K562 (cell line): ENCODE results near the gene TRPM2. TPM values are rescaled to one million over a fixed set of nuclear protein-coding genes. Genes with fewer than 3 reads are reported as not detected.

ENCODE experiments used
- ATAC-seq: fragments of 200-7000 bp; cut with Tn5 transposase; 3 replicates; pipeline ENCODE4 v1.9.1; 2020; ENCODE audit warnings: moderate library complexity
- BruUV-seq: library from RNA; stranded (reverse); fragments of 400-500 nt; replicated peaks from 2 replicates; lab custom pipeline; 2021; lab: Mats Ljungman, UMichigan
- CTCF ChIA-PET: fragments of 300-600 bp; formaldehyde crosslinking; extraction: SDS; loops from one replicate; lab custom pipeline; 2021; ENCODE audit warnings: low intra/inter-chr PET ratio; lab: Yijun Ruan, JAX
- POLR2A ChIA-PET: fragments of 300-600, 350-650 bp; sonication (Branson Sonifier 250); formaldehyde crosslinking; extraction: SDS; loops from one replicate; lab custom pipeline; 2021; ENCODE audit warnings: antibody characterized with exemption, inconsistent platforms; lab: Yijun Ruan, JAX
- DNase-seq, 4 experiments: peaks; one replicate each; pipeline versions ENCODE4 v3.0.0 to v3.0.0-alpha.2; 2011 to 2018; ENCODE audit warnings: low spot score in 3 of 4, mixed read lengths in 3 of 4; ENCODE audit errors: extremely low read depth in 1 of 4
- FAIRE-seq: peaks from 2 replicates; lab custom pipeline; 2011; peaks lifted over from hg19 to GRCh38; lab: Jason Lieb, UNC
- H2AFZ ChIP-seq: 2 replicates; pipeline ENCODE4 v1.6.0; 2011; ENCODE audit warnings: low read depth, low read length, control low read depth, inconsistent platforms
- H3K27ac ChIP-seq: fragments of 200-600 bp; 3 replicates; pipeline ENCODE4 v1.8.0; 2011; ENCODE audit warnings: low read depth, mild to moderate bottlenecking, control low read depth, inconsistent platforms, low read length, moderate library complexity, mixed read lengths; ENCODE audit errors: extremely low read depth
- H3K27me3 ChIP-seq, 2 experiments: fragments of 300-600 bp in 1 of 2; 2 replicates in 1 of 2; 3 replicates in 1 of 2; pipeline versions ENCODE4 v1.6.0 to v1.8.0; 2011; ENCODE audit warnings: inconsistent platforms in 2 of 2, low read length in 2 of 2, mild to moderate bottlenecking in 1 of 2, mixed read lengths in 1 of 2, moderate library complexity in 1 of 2; ENCODE audit not compliant: control insufficient read depth in 2 of 2, insufficient read depth in 2 of 2
- H3K36me3 ChIP-seq: fragments of 300-600 bp; 3 replicates; pipeline ENCODE4 v1.8.0; 2011; ENCODE audit warnings: mild to moderate bottlenecking, low read length, inconsistent platforms; ENCODE audit not compliant: control insufficient read depth, insufficient read depth
- H3K4me1 ChIP-seq, 2 experiments: fragments of 200-600 bp in 1 of 2; replicated peaks in 1 of 2; 2 replicates in 1 of 2; 3 replicates in 1 of 2; pipeline versions ENCODE4 v1.5.1 to v1.8.0; 2011; ENCODE audit warnings: inconsistent platforms in 2 of 2, low read length in 2 of 2, mild to moderate bottlenecking in 1 of 2, mixed read lengths in 1 of 2, moderate library complexity in 1 of 2; ENCODE audit not compliant: control insufficient read depth in 2 of 2, insufficient read depth in 2 of 2
- H3K4me2 ChIP-seq: 2 replicates; pipeline ENCODE4 v1.6.1; 2011; ENCODE audit warnings: low read length, control low read depth, inconsistent platforms, mixed read lengths; ENCODE audit not compliant: insufficient read depth
- H3K4me3 ChIP-seq: fragments of 200-600 bp; sonication (generic), shearing (Covaris generic); 2 replicates; pipeline ENCODE4 v1.5.1; 2016; ENCODE audit warnings: control low read depth, inconsistent platforms
- H3K79me2 ChIP-seq: fragments of 200-600 bp; 3 replicates; pipeline ENCODE4 v1.8.0; 2011; ENCODE audit warnings: low read length, inconsistent platforms; ENCODE audit not compliant: control insufficient read depth, insufficient read depth
- H3K9ac ChIP-seq, 2 experiments: 2 replicates each; pipeline versions ENCODE4 v1.6.0 to v1.6.1; 2011; ENCODE audit warnings: low read depth in 2 of 2, low read length in 2 of 2, control low read depth in 1 of 2, inconsistent platforms in 1 of 2, mild to moderate bottlenecking in 1 of 2, mixed read lengths in 1 of 2; ENCODE audit not compliant: insufficient read depth in 1 of 2
- H3K9me1 ChIP-seq: one replicate; pipeline ENCODE4 v1.6.0; 2011; ENCODE audit warnings: inconsistent platforms, mild to moderate bottlenecking, low read length, moderate library complexity; ENCODE audit not compliant: control insufficient read depth, insufficient read depth
- H3K9me3 ChIP-seq: replicated peaks from 2 replicates; pipeline ENCODE4 v1.5.1; 2011; ENCODE audit warnings: low read depth, low read length, inconsistent platforms; ENCODE audit not compliant: control insufficient read depth, insufficient read depth
- H4K20me1 ChIP-seq: replicated peaks from 2 replicates; pipeline ENCODE4 v1.6.1; 2011; ENCODE audit warnings: low read length, inconsistent platforms, mixed read lengths; ENCODE audit not compliant: control insufficient read depth, insufficient read depth
- CEBPB ChIP-seq: fragments of 450-650 bp; IDR thresholded peaks from 2 replicates; pipeline ENCODE4 v1.6.1; 2016; ENCODE audit warnings: missing genetic modification characterization, missing compliant biosample characterization
- ELF2 ChIP-seq: fragments of 250-450 bp; sonication (Bioruptor Pico); IDR thresholded peaks from 2 replicates; pipeline ENCODE4 v1.5.0; 2021; ENCODE audit warnings: mild to moderate bottlenecking
- ETS1 ChIP-seq: conservative IDR thresholded peaks from 2 replicates; pipeline ENCODE4 v1.6.1; 2011; ENCODE audit warnings: low read depth, mild to moderate bottlenecking, low read length; ENCODE audit not compliant: control insufficient read depth
- MIER1 ChIP-seq: fragments of 450-650 bp; IDR thresholded peaks from 2 replicates; pipeline ENCODE4 v1.6.1; 2016; ENCODE audit warnings: antibody characterized with exemption, mild to moderate bottlenecking, low read depth
- NEUROD1 ChIP-seq: fragments of 150-350 bp; IDR thresholded peaks from 2 replicates; pipeline ENCODE4 v1.6.1; 2014; ENCODE audit warnings: borderline replicate concordance, low read length, low read depth; ENCODE audit not compliant: partially characterized antibody
- SFPQ ChIP-seq: fragments of 200-400 bp; formaldehyde crosslinking; IDR thresholded peaks from 2 replicates; pipeline ENCODE4 v1.6.1; 2017; ENCODE audit warnings: mild to moderate bottlenecking, low read depth, low read length, moderate library complexity
- SRSF1 ChIP-seq: fragments of 200-400 bp; formaldehyde crosslinking; IDR thresholded peaks from 2 replicates; pipeline ENCODE4 v1.6.1; 2017; ENCODE audit warnings: mild to moderate bottlenecking, low read depth, low read length, moderate library complexity
- TGIF2 ChIP-seq: sonication (generic); formaldehyde crosslinking; IDR thresholded peaks from 2 replicates; pipeline ENCODE4 v1.8.1; 2022; ENCODE audit warnings: mild to moderate bottlenecking, missing genetic modification reagents, moderate library complexity
- USF1 ChIP-seq: sonication (generic); formaldehyde crosslinking; IDR thresholded peaks from 2 replicates; pipeline ENCODE4 v1.9.0; 2022; ENCODE audit warnings: mild to moderate bottlenecking, missing genetic modification reagents
- ZBTB17 ChIP-seq: fragments of 450-650 bp; formaldehyde crosslinking; IDR thresholded peaks from 2 replicates; pipeline ENCODE4 v1.4.0; 2020; ENCODE audit warnings: mild to moderate bottlenecking
- ZNF239 ChIP-seq: fragments of 250-450 bp; sonication (Bioruptor Pico); IDR thresholded peaks from 2 replicates; pipeline ENCODE4 v1.4.0; 2020; ENCODE audit warnings: mild to moderate bottlenecking
- ZNF740 ChIP-seq, 3 experiments: fragments of 200-800 bp in 1 of 3; sonication (Bioruptor generic) in 1 of 3; sonication (generic) in 1 of 3; formaldehyde crosslinking in 1 of 3; IDR thresholded peaks; 2 replicates each; pipeline versions ENCODE4 v1.6.1 to v1.8.0; 2016 to 2022; ENCODE audit warnings: mild to moderate bottlenecking in 2 of 3, missing compliant biosample characterization in 2 of 3, missing genetic modification characterization in 2 of 3, missing genetic modification reagents in 1 of 3
- WGBS: fragments of 100-300 bp; shearing (Covaris generic); methylation state at CpG from one replicate; pipeline ENCODE4 v1.1.6; 2016; ENCODE audit warnings: low coverage, mixed read lengths; ENCODE audit not compliant: insufficient coverage; ENCODE audit errors: missing lambda C conversion rate; 5-methylcytosine and 5-hydroxymethylcytosine counted together
- in situ Hi-C: fragments of 300-500 bp; cut with MboI; formaldehyde crosslinking; loops from 4 replicates; pipeline ENCODE4 v1.15.0; 2018; ENCODE audit warnings: inconsistent platforms, mixed read lengths
- intact Hi-C: fragments of 100-400 bp; cut with micrococcal nuclease; formaldehyde crosslinking; loops from 2 replicates; pipeline ENCODE4 v1.14.2; 2022
- polyA plus RNA-seq, 8 experiments: library from polyadenylated mRNA; depleted of rRNA in 4 of 8; stranded (reverse) in 5 of 8; unstranded in 3 of 8; fragments of >200 nt; fragmentation: Nextera tagmentation in 2 of 8; fragmentation: Illumina TruSeq in 1 of 8; extraction: Ambion mirVana in 2 of 8; extraction: Trizol in 1 of 8; gene quantifications; 2 replicates each; pipeline versions ENCODE4 v1.2.1 to v1.2.3, GENCODE V29; 2011 to 2014; ENCODE audit warnings: inconsistent platforms in 1 of 8, missing spikeins in 1 of 8
- total RNA-seq, 7 experiments: library from RNA; depleted of rRNA in 6 of 7; stranded (reverse); fragments of >200 nt in 6 of 7; fragmentation: Illumina TruSeq in 2 of 7; extraction: Trizol in 2 of 7; gene quantifications; 2 replicates each; pipeline versions ENCODE4 v1.2.1 to v1.2.3, GENCODE V29; 2011 to 2021; ENCODE audit warnings: low replicate concordance in 1 of 7

Gene TRPM2
- total and polyA plus RNA-seq, 9 of the 15 experiments (the other 6 are each of a cell fraction or from before 2014, with no cell fraction given), result 0.33 to 2.1 (median 0.98) TPM; not detected in 2

GRCh38 chr21:44314561-44314960 is 38.9 kb upstream of the TRPM2 start:
- FAIRE-seq, result no peak
- CTCF ChIA-PET, result no interaction called here

More at GRCh38 chr21:44314561-44314960, 38.9 kb upstream of the TRPM2 start:
- H3K4me2 ChIP-seq, result no peak overlapping the region
- ATAC-seq (no peak), DNase-seq (no peak)
- intact Hi-C loops, result no loop called here
- POLR2A ChIA-PET, result interaction anchor here (0.6 to 1.7 kb wide), 4 partner anchors 9 to 20 kb away, joined by 3 to 8 read pairs (median 4); no protein-coding TSS in a partner anchor
- in situ Hi-C loops, result no loop called here
- H4K20me1 ChIP-seq, result no peaks in the 10 kb centered on the region
- 0 out of 4 replicates have a peak overlapping the region, but pooled peaks of 1 of the 2 experiments have one; percentile 23 for H3K9ac ChIP-seq
- H2AFZ ChIP-seq, result no peak overlapping the region
- H3K79me2 ChIP-seq, result no peaks in the 10 kb centered on the region
- no TSS peak for BruUV-seq
- no peaks in the 10 kb centered on the region for H3K9me1 ChIP-seq
- TF ChIP-seq SRSF1 (no peak), USF1 (CRISPR knock-in tag) (no peak), MIER1 (no peak), SFPQ (no peak), ZNF239 (CRISPR knock-in tag) (no peak), ZNF740 (CRISPR knock-in tag; IDR thresholded peaks at IDR 0.05) (no peak), ZNF740 (tag; IDR thresholded peaks at IDR 0.05) (no peak), CEBPB (tag) (no peak), ETS1 (no peak), ZBTB17 (CRISPR knock-in tag) (no peak), TGIF2 (CRISPR knock-in tag) (no peak), ELF2 (CRISPR knock-in tag) (no peak), NEUROD1 (no peak)
- no peaks in the 10 kb centered on the region for H3K27me3 ChIP-seq
- H3K4me3 ChIP-seq, result no peak overlapping the region
- H3K36me3 ChIP-seq, result peaks cover 79% of the 10 kb centered on the region; the same call in 2 of the 3 replicates
- 87% methylated on average over 9 of the region's 11 CpGs for WGBS
- H3K4me1 ChIP-seq, result peaks cover 0 to 33% of the 10 kb centered on the region in 2 experiments; a peak in 1 of 5 replicates
- no peaks in the 10 kb centered on the region for H3K9me3 ChIP-seq
- no peak overlapping the region for H3K27ac ChIP-seq
